ENCODE measurements around the gene ATOSA. TPM values are rescaled to one million over a fixed set of nuclear protein-coding genes. Genes with fewer than 3 reads are reported as not detected.

The ATOSA gene
- total and polyA plus RNA-seq, 2 of the 8 experiments (the other 6 are each of a cell fraction or from before 2014, with no cell fraction given), result 4.6 to 7.9 TPM

- H4K20me1 ChIP-seq (replicated peaks in 1 of 2; ENCODE audit: control insufficient read depth in 1 of 2, insufficient read depth in 2 of 2, low read length in 2 of 2), result no peaks in the 10 kb centered on the region
- no peak overlapping the region for H3K27ac ChIP-seq (ENCODE audit: low read depth, low read length)
- no peak overlapping the region for H3K18ac ChIP-seq (ENCODE audit: extremely low read depth, low read length)
- no peak overlapping the region for H3K14ac ChIP-seq (ENCODE audit: insufficient read length)
- H4K5ac ChIP-seq (ENCODE audit: insufficient read length, low read depth, low read length), result no peak overlapping the region
- no peak overlapping the region for H3K4ac ChIP-seq (replicated peaks; ENCODE audit: insufficient read length, low read depth, low read length)
- no peak overlapping the region for H3K56ac ChIP-seq (replicated peaks; ENCODE audit: insufficient read length, low read depth, low read length)
- no peak for DNase-seq (ENCODE audit: low read depth in 1 of 2, low spot score in 2 of 2)
- H3K4me2 ChIP-seq (ENCODE audit: insufficient read depth in 1 of 2, low read depth in 2 of 2, low read length in 2 of 2), result no peak overlapping the region
- CTCF ChIA-PET (ENCODE audit: partially characterized antibody), result interaction anchor here (0.8 to 1.6 kb wide), 3 partner anchors 13 to 409 kb away, joined by 3 to 5 read pairs (median 3); no protein-coding TSS in a partner anchor
- no peak overlapping the region for H2AFZ ChIP-seq (ENCODE audit: low read length)
- H3K23ac ChIP-seq (ENCODE audit: insufficient read length), result no peak overlapping the region
- H3K27me3 ChIP-seq (replicated peaks in 1 of 4; ENCODE audit: control insufficient read depth in 3 of 4, extremely low read depth in 1 of 4, insufficient read depth in 3 of 4, low read length in 3 of 4), result no peaks in the 10 kb centered on the region
- H3K4me3 ChIP-seq (ENCODE audit: extremely low read depth in 1 of 4, insufficient read depth in 2 of 4, low read depth in 3 of 4, low read length in 4 of 4), result no peak overlapping the region
- H3K36me3 ChIP-seq (ENCODE audit: control insufficient read depth in 2 of 4, insufficient read depth in 4 of 4, low read length in 3 of 4), result no peaks in the 10 kb centered on the region
- no peak overlapping the region for H2BK5ac ChIP-seq (ENCODE audit: low read depth, low read length)
- no peak for FAIRE-seq
- POLR2A ChIA-PET (ENCODE audit: partially characterized antibody), result no interaction called here
- WGBS, 2 experiments (ENCODE audit: extremely low coverage in 1 of 2, insufficient coverage in 1 of 2, insufficient read length in 1 of 2, insufficient replicate concordance in 2 of 2, low coverage in 1 of 2, low lambda C conversion rate in 2 of 2, missing lambda C conversion rate in 1 of 2), result 84% methylated on average over 1 of the region's 1 CpG; no CpG with 5 or more reads in 1 of the 2 experiments
- H4K91ac ChIP-seq (replicated peaks; ENCODE audit: insufficient read length, low read length), result no peak overlapping the region
- no peaks in the 10 kb centered on the region for H3K79me2 ChIP-seq (ENCODE audit: control insufficient read depth in 1 of 2, insufficient read depth in 2 of 2, low read length in 2 of 2)
- H2AK5ac ChIP-seq (ENCODE audit: low read depth, low read length), result no peak overlapping the region
- H2BK120ac ChIP-seq (replicated peaks; ENCODE audit: low read depth, low read length), result no peak overlapping the region
- no peak for TF ChIP-seq CEBPB (IDR thresholded peaks at IDR 0.05; ENCODE audit: low read depth, low read length)
- TF ChIP-seq TBP (IDR thresholded peaks at IDR 0.05; ENCODE audit: low read depth, low read length), result no peak
- TF ChIP-seq SP4 (IDR thresholded peaks at IDR 0.05; ENCODE audit: low read length), result no peak
- H3K9ac ChIP-seq (replicated peaks in 1 of 4; ENCODE audit: extremely low read depth in 1 of 4, low read depth in 3 of 4, low read length in 3 of 4), result no peak overlapping the region
- H2BK15ac ChIP-seq (ENCODE audit: low read length), result no peak overlapping the region
- H3K4me1 ChIP-seq (replicated peaks in 1 of 4; ENCODE audit: control insufficient read depth in 3 of 4, insufficient read depth in 4 of 4, low read length in 3 of 4), result no peaks in the 10 kb centered on the region
- H3K9me3 ChIP-seq (ENCODE audit: insufficient read depth in 2 of 2, low read depth in 1 of 2, low read length in 1 of 2), result no peaks in the 10 kb centered on the region
- no peaks in the 10 kb centered on the region for H3K23me2 ChIP-seq (ENCODE audit: low read depth, low read length)
- no peak overlapping the region for H2BK12ac ChIP-seq (ENCODE audit: low read depth, low read length)
- H4K8ac ChIP-seq (ENCODE audit: extremely low read depth, insufficient read depth, low read length), result no peak overlapping the region
- no peak overlapping the region for H2BK20ac ChIP-seq (ENCODE audit: low read length)
- no peaks in the 10 kb centered on the region for H3K79me1 ChIP-seq (ENCODE audit: low read depth, low read length)
Measured at GRCh38 chr15:52635908-52636307, 43.3 kb downstream of the ATOSA start.

Other genes with a start within 250 kb of the ATOSA start
- gene MYO5A, start 150.5 kb downstream of the ATOSA start, total RNA-seq (2021; fragmentation: NEBNext Ultra II Directional; extraction: Animal tissue kit (Norgen Biotek cat#: 25700)), result 24.7 and 27.9 TPM in 2 replicates
- 8.9 and 11.4 TPM in 2 replicates for gene MYO5A, start 150.5 kb downstream of the ATOSA start, polyA plus RNA-seq (2011; rRNA removed)
- 247 and 274 TPM in 2 replicates for gene ARPP19, start 110.4 kb downstream of the ATOSA start, total RNA-seq (2021; fragmentation: NEBNext Ultra II Directional; extraction: Animal tissue kit (Norgen Biotek cat#: 25700))
- gene ARPP19, start 110.4 kb downstream of the ATOSA start, polyA plus RNA-seq (2011; rRNA removed), result 44.3 and 81.9 TPM in 2 replicates
- gene ONECUT1, start 110.9 kb upstream of the ATOSA start, total RNA-seq (2021; fragmentation: NEBNext Ultra II Directional; extraction: Animal tissue kit (Norgen Biotek cat#: 25700)), result 6.1 and 6.4 TPM in 2 replicates
- gene ONECUT1, start 110.9 kb upstream of the ATOSA start, polyA plus RNA-seq (2011; rRNA removed), result 0.47 and 0.65 TPM in 2 replicates

All from H1 (cell line).